A549 (cell line): ENCODE data around the gene IGFL3.

Experiments used
- CTCF ChIP-seq: fragments of >200 bp; sonication (Bioruptor Twin); formaldehyde crosslinking; IDR thresholded peaks from 3 replicates; pipeline ENCODE4 v1.5.1; 2016
- EP300 ChIP-seq, 2 experiments: fragments of >200 bp; sonication (Bioruptor Twin); formaldehyde crosslinking; IDR thresholded peaks; 2 replicates in 1 of 2; 3 replicates in 1 of 2; pipeline ENCODE4 v1.6.1; 2016 to 2017
- MYC ChIP-seq: IDR thresholded peaks from 2 replicates; pipeline ENCODE4 v1.6.1; 2012; ENCODE audit warnings: mild to moderate bottlenecking, inconsistent platforms, low read length, improper control_type of control experiment, borderline replicate concordance
- POLR2A ChIP-seq: IDR thresholded peaks from 2 replicates; pipeline ENCODE4 v1.6.1; 2012; ENCODE audit warnings: mild to moderate bottlenecking, low read length
- REST ChIP-seq: fragments of 200-600 bp; sonication (generic); IDR thresholded peaks from 2 replicates; pipeline ENCODE4 v1.6.1; 2016; ENCODE audit warnings: antibody characterized with exemption, mild to moderate bottlenecking, moderate library complexity
- TF ChIP-seq, protein P1 (sequence below): IDR thresholded peaks from 2 replicates; pipeline ENCODE4 v1.6.1; 2012; ENCODE audit warnings: low read depth, borderline replicate concordance

- TF ChIP-seq MYC (no peak), POLR2A (no peak), CTCF (0 out of 3 replicates have a peak, but pooled peaks have one; percentile 14), EP300 (IDR thresholded peaks at IDR 0.05) (no peak), REST (no peak)
- TF ChIP-seq, protein P1, sequence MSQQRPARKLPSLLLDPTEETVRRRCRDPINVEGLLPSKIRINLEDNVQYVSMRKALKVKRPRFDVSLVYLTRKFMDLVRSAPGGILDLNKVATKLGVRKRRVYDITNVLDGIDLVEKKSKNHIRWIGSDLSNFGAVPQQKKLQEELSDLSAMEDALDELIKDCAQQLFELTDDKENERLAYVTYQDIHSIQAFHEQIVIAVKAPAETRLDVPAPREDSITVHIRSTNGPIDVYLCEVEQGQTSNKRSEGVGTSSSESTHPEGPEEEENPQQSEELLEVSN = no peak
Observed at GRCh38 chr19:46076031-46076880, 48.2 kb downstream of the IGFL3 start.
